ENCODE data around the gene PRPF8. TPM values are rescaled to one million over a fixed set of nuclear protein-coding genes. Genes with fewer than 3 reads are reported as not detected.
"Not testable (repeated sequence)": the region's sequence is repeated elsewhere in the genome, so short reads cannot be mapped to it uniquely, and the experiment has no call there.

PRPF8 gene
- polyA plus RNA-seq, 3 donors, result 303 to 353 (median 312) TPM

GRCh38 chr17:1722022-1722421 lies 37.4 kb upstream of the PRPF8 start:
- not testable (repeated sequence) for DNase-seq (ENCODE audit: extremely low read depth in 1 of 11, low read depth in 9 of 11, low spot score in 4 of 11)

- peak in 2 of 11 donors; percentile 44 to 75 for DNase-seq (ENCODE audit: extremely low read depth in 1 of 11, low read depth in 9 of 11, low spot score in 4 of 11)
These were observed 36.3 kb upstream of the PRPF8 start for GRCh38 chr17:1720856-1721386.

- DNase-seq (ENCODE audit: extremely low read depth in 1 of 11, low read depth in 9 of 11, low spot score in 4 of 11), result no peak
These were observed 33.9 kb upstream of the PRPF8 start for GRCh38 chr17:1718362-1719165.

- peak; percentile 89 to 97 (median 93) for DNase-seq (ENCODE audit: extremely low read depth in 1 of 11, low read depth in 9 of 11, low spot score in 4 of 11)
These were observed 32.4 kb upstream of the PRPF8 start for GRCh38 chr17:1716912-1717695.

- peak; percentile 97 to 100 (median 100) for DNase-seq (ENCODE audit: extremely low read depth in 1 of 11, low read depth in 9 of 11, low spot score in 4 of 11)
These were observed 31.6 kb upstream of the PRPF8 start for GRCh38 chr17:1716076-1716911.

- DNase-seq (ENCODE audit: extremely low read depth in 1 of 11, low read depth in 9 of 11, low spot score in 4 of 11), result no peak
These were observed 31.1 kb upstream of the PRPF8 start for GRCh38 chr17:1715803-1716075.

GRCh38 chr17:1714980-1715802 lies 30.5 kb upstream of the PRPF8 start:
- DNase-seq (ENCODE audit: extremely low read depth in 1 of 11, low read depth in 9 of 11, low spot score in 4 of 11), result no peak

GRCh38 chr17:1714427-1714979 lies 29.8 kb upstream of the PRPF8 start:
- peak in 9 of 11 donors; percentile 72 to 96 (median 89) for DNase-seq (ENCODE audit: extremely low read depth in 1 of 11, low read depth in 9 of 11, low spot score in 4 of 11)

- peak in 2 of 11 donors; percentile 50 to 65 for DNase-seq (ENCODE audit: extremely low read depth in 1 of 11, low read depth in 9 of 11, low spot score in 4 of 11)
These were observed 29.3 kb upstream of the PRPF8 start for GRCh38 chr17:1713878-1714426.

- no peak for DNase-seq (ENCODE audit: extremely low read depth in 1 of 11, low read depth in 9 of 11, low spot score in 4 of 11)
These were observed 28.7 kb upstream of the PRPF8 start for GRCh38 chr17:1713160-1713877.

GRCh38 chr17:1712271-1712670 lies 27.6 kb upstream of the PRPF8 start:
- DNase-seq (ENCODE audit: extremely low read depth in 1 of 11, low read depth in 9 of 11, low spot score in 4 of 11), result no peak

GRCh38 chr17:1711804-1712203 lies 27.1 kb upstream of the PRPF8 start:
- DNase-seq (ENCODE audit: extremely low read depth in 1 of 11, low read depth in 9 of 11, low spot score in 4 of 11), result no peak

- no peak for DNase-seq (ENCODE audit: extremely low read depth in 1 of 11, low read depth in 9 of 11, low spot score in 4 of 11)
These were observed 26.3 kb upstream of the PRPF8 start for GRCh38 chr17:1710807-1711553.

GRCh38 chr17:1709971-1710806 lies 25.5 kb upstream of the PRPF8 start, which contains the start of gene TLCD2:
TSS of gene TLCD2 (minus strand) at chr17:1710377. CDS start at chr17:1710242, 135 bp downstream.
- DNase-seq (ENCODE audit: extremely low read depth in 1 of 11, low read depth in 9 of 11, low spot score in 4 of 11), result peak in 1 of 11 donors; percentile 52

GRCh38 chr17:1709403-1709951 lies 24.8 kb upstream of the PRPF8 start:
- no peak for DNase-seq (ENCODE audit: extremely low read depth in 1 of 11, low read depth in 9 of 11, low spot score in 4 of 11)

All from renal cortex interstitium (tissue), 11 donors.